Stimulated activated CD4-positive, alpha-beta T cell treated with anti-CD3 and anti-CD28 coated beads, Interleukin-2, amount 100 ng/mL, for 4 hours (primary cell): ENCODE measurements around the gene INPP5A.
"Not testable (repeated sequence)": the region's sequence is repeated elsewhere in the genome, so short reads cannot be mapped to it uniquely, and the experiment has no call there.

Experiments used
- DNase-seq: peaks from one replicate; pipeline ENCODE4 v3.0.0-alpha.2; 2020; ENCODE audit warnings: low read depth

Gene INPP5A

GRCh38 chr10:132503581-132504421 is 33.8 kb upstream of the INPP5A start:
- DNase-seq: no peak

DNA sequence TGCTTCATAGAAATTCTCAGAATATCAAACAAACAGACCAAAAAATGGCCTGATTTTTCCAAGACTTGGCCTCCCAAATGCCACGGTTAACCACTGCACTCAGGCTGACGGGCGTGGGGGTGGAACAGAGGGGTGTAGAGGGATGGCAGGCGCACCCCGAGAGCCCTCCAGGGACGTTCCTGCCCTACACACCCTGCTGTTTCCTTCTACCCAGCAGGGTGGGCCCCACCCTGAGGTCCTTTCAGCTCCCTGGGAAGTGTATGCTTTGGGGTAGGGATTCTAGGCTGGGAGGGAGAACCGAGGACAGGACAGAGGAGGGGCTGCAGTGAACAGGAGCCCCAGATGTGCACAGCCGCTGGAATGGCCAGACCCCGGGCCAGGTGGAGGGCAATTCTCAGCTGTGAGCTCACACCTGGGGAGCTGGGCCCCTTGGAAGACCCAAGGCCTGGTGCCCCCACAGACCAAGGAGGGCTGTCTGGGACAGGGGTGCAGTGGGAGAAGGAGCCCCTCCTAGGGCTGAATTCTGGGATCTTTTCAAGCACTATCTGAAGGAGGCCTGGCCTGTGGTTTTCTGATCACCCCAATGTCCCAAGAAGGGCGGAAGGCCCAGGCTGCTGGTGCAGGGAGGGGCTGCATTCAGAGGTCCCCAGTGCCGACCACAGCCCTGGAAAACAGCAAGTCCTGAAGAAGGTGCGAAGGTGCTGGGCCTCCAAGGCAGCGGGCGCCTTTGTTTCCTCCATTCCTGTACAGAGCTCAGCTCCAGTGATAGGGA is 32.9 kb upstream of the INPP5A start:
- DNase-seq: no peak

DNA sequence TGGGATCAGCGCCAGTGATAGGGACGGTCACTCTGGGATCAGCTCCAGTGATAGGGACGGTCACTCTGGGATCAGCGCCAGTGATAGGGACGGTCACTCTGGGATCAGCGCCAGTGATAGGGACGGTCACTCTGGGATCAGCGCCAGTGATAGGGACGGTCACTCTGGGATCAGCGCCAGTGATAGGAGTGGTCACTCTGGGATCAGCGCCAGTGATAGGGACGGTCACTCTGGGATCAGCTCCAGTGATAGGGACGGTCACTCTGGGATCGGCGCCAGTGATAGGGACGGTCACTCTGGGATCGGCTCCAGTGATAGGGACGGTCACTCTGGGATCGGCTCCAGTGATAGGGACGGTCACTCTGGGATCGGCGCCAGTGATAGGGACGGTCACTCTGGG is 32.0 kb upstream of the INPP5A start:
- not testable (repeated sequence) for DNase-seq

GRCh38 chr10:132506711-132507408 is 30.7 kb upstream of the INPP5A start:
- no peak for DNase-seq

DNA sequence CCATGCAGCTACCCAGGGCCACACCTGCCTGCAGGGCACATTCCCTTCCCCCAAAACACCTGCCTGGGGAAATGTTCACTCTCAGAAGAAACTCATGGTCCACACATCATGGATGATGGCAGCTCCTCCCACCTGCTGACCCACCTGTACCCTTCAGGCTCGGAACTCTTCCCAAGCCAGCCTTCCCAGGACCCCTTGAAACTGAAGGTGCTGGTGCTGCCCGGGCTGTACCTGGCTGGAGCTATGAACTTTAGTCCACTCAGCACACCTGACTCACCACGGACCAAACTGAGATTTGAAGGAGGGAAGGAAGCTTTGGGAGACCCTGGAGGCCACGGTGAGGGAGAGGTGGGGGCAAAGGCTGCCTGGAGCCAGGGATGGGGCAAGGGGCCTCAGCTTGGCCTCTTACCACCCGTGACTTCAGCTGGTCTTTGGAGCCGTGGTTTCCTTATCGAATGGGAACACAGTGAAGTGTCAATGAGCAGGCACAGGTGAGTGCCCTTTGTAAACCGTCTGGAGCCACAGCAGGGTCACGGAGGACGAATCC is 30.1 kb upstream of the INPP5A start:
- DNase-seq: no peak

DNA sequence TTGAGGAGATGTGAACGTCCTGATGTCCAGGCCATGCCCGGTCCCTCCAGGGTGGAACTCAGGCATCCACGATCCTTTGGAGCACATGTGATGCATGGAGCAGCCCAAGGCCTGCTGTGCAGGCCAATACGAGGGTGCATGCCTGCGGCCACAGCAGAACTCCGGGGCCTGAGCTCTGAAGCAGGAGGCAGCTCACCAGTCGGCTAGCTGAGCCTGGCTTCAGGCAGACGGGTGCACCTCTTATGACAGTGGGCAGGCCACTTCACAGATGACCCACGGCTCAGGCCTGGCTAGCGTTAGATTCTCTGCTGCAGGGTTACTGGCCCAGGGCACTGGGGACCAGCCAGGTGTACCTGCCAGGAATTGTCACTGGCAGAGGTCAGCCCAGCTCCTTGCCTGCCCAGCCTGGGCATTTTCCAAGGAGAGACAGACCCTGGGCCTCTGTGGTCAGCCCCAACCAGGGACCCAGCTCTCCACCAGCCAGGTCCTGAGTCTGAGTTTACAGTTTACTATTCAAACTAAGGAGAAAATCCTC is 29.6 kb upstream of the INPP5A start:
- DNase-seq: no peak

DNA sequence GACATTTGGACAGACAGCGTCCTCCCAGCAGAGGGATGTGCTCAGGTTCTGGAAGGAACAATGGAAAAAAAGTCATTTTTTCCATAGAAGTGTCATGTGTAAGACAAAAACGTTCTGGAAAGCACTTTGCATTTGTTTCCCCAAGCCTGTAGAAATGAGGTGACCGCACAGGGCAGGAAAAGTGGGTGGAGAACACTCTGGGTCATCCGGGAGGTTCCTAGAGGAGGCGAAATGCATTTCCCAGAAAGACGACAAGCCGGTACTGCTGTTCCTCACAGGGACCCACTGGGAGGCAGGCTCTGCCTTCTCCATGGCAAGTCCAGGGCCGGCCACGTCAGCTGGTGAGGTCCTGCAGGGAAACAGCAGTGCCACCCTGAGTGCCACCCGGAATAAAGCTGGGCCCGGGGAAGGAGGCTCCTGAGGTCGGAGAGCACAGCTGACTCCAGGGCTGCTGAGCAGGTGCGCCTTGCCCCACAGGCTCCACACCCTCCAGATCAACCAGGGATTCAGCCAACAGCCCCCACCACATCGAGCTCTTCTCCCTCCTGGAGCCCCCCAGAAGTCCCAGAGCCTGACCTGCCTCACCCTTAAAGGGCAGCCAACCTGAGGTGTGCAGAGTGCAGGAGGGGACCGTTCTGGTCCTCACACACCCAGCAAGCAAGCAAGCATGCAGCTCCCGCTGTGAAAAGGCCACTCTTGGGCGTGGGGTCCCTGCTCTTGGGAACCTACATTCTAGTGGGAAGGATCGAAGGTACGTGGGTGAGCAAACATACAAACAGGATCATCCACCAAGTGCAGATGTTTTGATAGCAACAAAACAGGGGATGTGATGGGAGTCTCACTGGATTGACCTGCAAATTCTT is 28.8 kb upstream of the INPP5A start:
- DNase-seq: no peak

- DNase-seq: no peak
Measured at GRCh38 chr10:132509506-132510173, 27.9 kb upstream of the INPP5A start.

GRCh38 chr10:132510174-132510611 is 27.4 kb upstream of the INPP5A start:
- DNase-seq: no peak

DNA sequence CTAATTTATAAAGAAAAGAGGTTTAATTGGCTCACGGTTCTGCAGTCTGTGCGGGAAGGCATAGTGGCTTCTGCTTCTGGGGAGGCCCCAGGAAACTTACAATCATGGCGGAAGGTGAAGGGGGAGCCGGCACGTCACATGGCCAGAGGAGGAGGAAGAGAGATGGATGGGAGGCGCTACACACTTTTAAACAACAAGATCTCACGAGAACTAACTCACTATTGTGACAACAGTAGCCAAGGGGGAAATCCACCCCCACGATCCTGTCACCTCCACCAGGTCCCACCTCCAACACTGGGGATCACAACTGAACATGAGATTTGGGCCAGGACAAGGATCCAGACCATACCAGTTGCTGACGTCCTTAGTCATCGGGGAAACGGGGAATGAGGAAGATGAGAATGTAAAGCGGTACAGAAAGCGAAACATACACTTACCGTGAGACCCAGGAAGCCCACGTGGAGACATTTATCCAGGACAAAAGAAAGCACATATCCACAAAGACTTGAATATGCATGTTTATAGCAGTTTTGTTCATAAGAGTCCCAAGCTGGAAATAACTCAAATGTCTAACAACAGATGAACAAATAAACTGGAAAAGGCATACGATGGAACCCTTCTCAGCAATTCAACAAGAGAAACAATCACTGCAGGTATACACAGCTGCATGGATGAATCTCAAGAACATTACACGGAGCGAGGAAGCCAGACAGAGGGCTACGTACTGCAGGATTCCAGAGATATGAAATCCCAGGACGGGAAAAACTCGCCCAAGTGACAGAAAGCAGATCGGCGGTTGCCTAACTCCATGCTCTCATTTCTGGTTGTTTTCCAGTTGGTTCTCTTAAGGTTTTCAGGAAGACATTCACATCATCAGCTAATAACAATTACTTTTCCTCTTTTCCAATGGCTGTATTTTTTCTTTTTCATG is 26.2 kb upstream of the INPP5A start:
- no peak for DNase-seq

DNA sequence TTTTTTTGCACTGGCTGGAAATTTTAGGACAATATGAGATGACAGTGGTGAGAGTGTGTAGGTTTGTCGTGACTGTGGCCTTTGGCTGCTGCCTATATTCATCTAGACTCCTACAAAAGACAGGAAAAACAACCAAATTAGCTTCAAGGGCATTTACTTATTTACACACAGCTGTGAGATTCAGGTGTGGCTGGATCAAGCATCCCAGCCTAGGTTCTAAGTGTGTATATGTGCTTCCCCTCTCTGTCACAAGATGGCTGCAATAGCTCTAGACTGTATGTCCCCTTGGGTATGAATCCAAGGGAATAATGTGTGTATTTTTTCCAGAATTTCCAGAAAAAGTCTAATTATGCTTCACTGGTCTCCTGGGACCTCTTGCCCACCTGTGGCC is 25.5 kb upstream of the INPP5A start:
- no peak for DNase-seq

- no peak for DNase-seq
Measured at GRCh38 chr10:132512693-132513345, 24.8 kb upstream of the INPP5A start.

GRCh38 chr10:132514821-132515520 is 22.6 kb upstream of the INPP5A start:
- DNase-seq: no peak

- no peak for DNase-seq
Measured at GRCh38 chr10:132515811-132516726, 21.5 kb upstream of the INPP5A start.

DNA sequence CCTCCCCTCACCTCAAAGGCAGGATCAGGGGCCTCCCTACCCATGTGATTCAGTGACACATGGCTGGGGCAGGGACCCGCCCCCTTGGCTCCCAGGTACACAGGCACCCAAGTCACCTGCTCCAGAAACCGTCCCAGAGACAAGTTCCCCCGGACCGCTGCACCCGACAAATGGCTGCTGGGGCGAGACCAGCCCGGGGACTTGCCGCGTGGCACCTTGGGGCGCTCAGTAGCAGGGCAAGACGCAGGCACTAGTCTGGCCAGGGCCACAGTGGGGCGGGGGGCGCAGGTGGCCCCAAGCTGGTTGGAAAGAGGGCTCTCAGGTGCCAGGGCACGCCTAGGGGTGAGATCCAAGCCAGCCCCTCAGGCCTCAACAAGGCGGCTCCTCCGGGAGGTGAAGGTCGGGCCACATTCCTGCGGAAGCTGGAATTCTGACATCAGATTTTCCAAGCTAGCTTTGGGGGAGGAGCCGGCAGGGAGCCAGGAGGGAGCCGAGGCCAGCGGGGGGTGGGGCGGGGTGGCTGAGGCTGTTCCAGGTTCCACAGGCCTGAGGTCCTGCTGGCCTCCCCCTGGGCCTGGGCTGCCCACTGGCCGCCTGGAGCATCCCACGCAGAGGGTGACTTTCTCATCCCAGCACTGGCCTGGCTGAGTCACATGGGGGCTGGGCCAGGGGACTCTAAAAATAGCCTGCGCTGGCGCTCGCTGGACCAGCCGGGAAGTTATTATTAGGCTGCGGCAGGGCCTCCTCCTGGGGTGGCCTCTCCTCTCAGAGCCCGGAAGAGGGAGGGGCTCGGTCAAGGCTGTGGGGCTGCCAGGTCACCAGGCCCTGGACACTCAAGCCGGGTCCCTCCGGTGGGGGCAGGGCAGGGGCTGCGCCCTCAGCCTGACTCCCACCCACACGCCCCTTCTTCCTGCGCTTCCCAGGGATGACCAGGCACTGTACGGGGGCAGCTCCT is 20.5 kb upstream of the INPP5A start:
- DNase-seq: no peak

- DNase-seq: no peak
Measured at GRCh38 chr10:132517951-132518521, 19.6 kb upstream of the INPP5A start.
